CD14-positive monocyte (primary cell): Measurements from ENCODE around the gene CNOT1. TPM values are rescaled to one million over a fixed set of nuclear protein-coding genes. Genes with fewer than 3 reads are reported as not detected.
"Not testable (repeated sequence)": the region's sequence is repeated elsewhere in the genome, so short reads cannot be mapped to it uniquely, and the experiment has no call there.

Source experiments
- DNase-seq, 3 donors: peaks; one replicate each; pipeline ENCODE4 v3.0.0-alpha.2; 2011 to 2022
- H2AFZ ChIP-seq: 2 replicates; pipeline ENCODE4 v1.6.0; 2012; ENCODE audit warnings: mild to moderate bottlenecking, low read depth, low read length, inconsistent platforms; ENCODE audit not compliant: insufficient read depth, poor library complexity, severe bottlenecking
- H3K27ac ChIP-seq, 2 donors: 1 replicate in 1 of 2; 2 replicates in 1 of 2; pipeline ENCODE4 v1.5.1; 2012 to 2013; ENCODE audit warnings: low read length in 2 of 2, control low read depth in 1 of 2, inconsistent platforms in 1 of 2, low read depth in 1 of 2, mild to moderate bottlenecking in 1 of 2
- H3K27me3 ChIP-seq, 2 donors: one replicate each; pipeline versions ENCODE4 v1.6.0 to v1.6.1; 2011 to 2013; ENCODE audit warnings: low read length in 2 of 2; ENCODE audit not compliant: control insufficient read depth in 2 of 2, insufficient read depth in 2 of 2
- H3K36me3 ChIP-seq, 2 donors: replicated peaks in 1 of 2; 1 replicate in 1 of 2; 2 replicates in 1 of 2; pipeline versions ENCODE4 v1.5.1 to v1.6.1; 2012 to 2013; ENCODE audit warnings: low read length in 2 of 2, control low read depth in 1 of 2, inconsistent platforms in 1 of 2, mild to moderate bottlenecking in 1 of 2; ENCODE audit not compliant: insufficient read depth in 2 of 2, control insufficient read depth in 1 of 2
- H3K4me1 ChIP-seq, 2 donors: 1 replicate in 1 of 2; 2 replicates in 1 of 2; pipeline versions ENCODE4 v1.5.1 to v1.6.1; 2012 to 2013; ENCODE audit warnings: low read length in 2 of 2, control low read depth in 1 of 2, inconsistent platforms in 1 of 2, mild to moderate bottlenecking in 1 of 2, moderate library complexity in 1 of 2; ENCODE audit not compliant: insufficient read depth in 2 of 2, control insufficient read depth in 1 of 2
- H3K4me2 ChIP-seq: replicated peaks from 2 replicates; pipeline ENCODE3; 2012; ENCODE audit warnings: low read length, moderate library complexity, mild to moderate bottlenecking; ENCODE audit not compliant: poor library complexity, severe bottlenecking; ENCODE audit errors: extremely low read depth
- H3K4me3 ChIP-seq, 3 experiments: fragments of 200-600 bp in 1 of 3; sonication (generic) in 1 of 3; replicated peaks in 1 of 3; 1 replicate in 2 of 3; 2 replicates in 1 of 3; pipeline ENCODE4 v1.5.1; 2011 to 2013; ENCODE audit warnings: low read length in 3 of 3, mild to moderate bottlenecking in 3 of 3, control low read depth in 2 of 3, low read depth in 2 of 3, inconsistent platforms in 1 of 3, moderate library complexity in 1 of 3
- H3K79me2 ChIP-seq: 2 replicates; pipeline ENCODE4 v1.6.0; 2012; ENCODE audit warnings: mild to moderate bottlenecking, control low read depth, inconsistent platforms, low read length, moderate library complexity; ENCODE audit not compliant: insufficient read depth
- H3K9ac ChIP-seq: 2 replicates; pipeline ENCODE4 v1.6.0; 2017; ENCODE audit warnings: low read length, mild to moderate bottlenecking; ENCODE audit not compliant: insufficient read depth, poor library complexity, severe bottlenecking
- H3K9me3 ChIP-seq, 2 donors: replicated peaks in 1 of 2; 1 replicate in 1 of 2; 2 replicates in 1 of 2; pipeline versions ENCODE4 v1.5.1 to v1.6.1; 2012 to 2013; ENCODE audit warnings: low read length in 2 of 2, control low read depth in 1 of 2; ENCODE audit not compliant: control insufficient read depth in 1 of 2, insufficient read depth in 1 of 2
- H4K20me1 ChIP-seq: 2 replicates; pipeline ENCODE4 v1.6.0; 2012; ENCODE audit warnings: mild to moderate bottlenecking, low read length, control low read depth, moderate library complexity; ENCODE audit not compliant: insufficient read depth
- H3K27ac Mint-ChIP-seq, 7 donors: one replicate each; pipeline ENCODE4 v1.8.0; 2020; ENCODE audit warnings: mild to moderate bottlenecking in 7 of 7, mixed read lengths in 7 of 7, moderate library complexity in 6 of 7, inconsistent platforms in 2 of 7
- H3K27me3 Mint-ChIP-seq, 3 donors: one replicate each; pipeline ENCODE4 v1.8.0; 2021 to 2022; ENCODE audit warnings: low read depth in 3 of 3, mild to moderate bottlenecking in 3 of 3, mixed read lengths in 3 of 3, moderate library complexity in 3 of 3, inconsistent platforms in 1 of 3
- H3K36me3 Mint-ChIP-seq, 2 donors: one replicate each; pipeline ENCODE4 v1.8.0; 2020; ENCODE audit warnings: mixed read lengths in 2 of 2, inconsistent platforms in 1 of 2, mild to moderate bottlenecking in 1 of 2
- H3K4me1 Mint-ChIP-seq: one replicate; pipeline ENCODE4 v1.8.0; 2020; ENCODE audit warnings: mild to moderate bottlenecking, mixed read lengths
- H3K4me3 Mint-ChIP-seq, 2 donors: one replicate each; pipeline ENCODE4 v1.8.0; 2020; ENCODE audit warnings: mild to moderate bottlenecking in 2 of 2, mixed read lengths in 2 of 2, moderate library complexity in 1 of 2
- H3K9me3 Mint-ChIP-seq, 7 donors: one replicate each; pipeline ENCODE4 v1.8.0; 2020 to 2022; ENCODE audit warnings: mixed read lengths in 7 of 7, mild to moderate bottlenecking in 6 of 7, moderate library complexity in 6 of 7, inconsistent platforms in 2 of 7
- CTCF ChIP-seq: fragments of 200-600 bp; IDR thresholded peaks from one replicate; pipeline ENCODE4 v1.8.0; 2022; ENCODE audit warnings: antibody characterized with exemption, mild to moderate bottlenecking
- WGBS: methylation state at CpG from one replicate; pipeline ENCODE4 v1.1.5; 2013; ENCODE audit warnings: missing lambda C conversion rate; ENCODE audit not compliant: insufficient coverage; 5-methylcytosine and 5-hydroxymethylcytosine counted together
- intact Hi-C, 2 donors: fragments of 100-400 bp; cut with micrococcal nuclease; formaldehyde crosslinking; loops; one replicate each; pipeline versions ENCODE4 v1.15.0 to v1.15.1; 2023
- polyA plus RNA-seq, 3 donors: library from polyadenylated mRNA; depleted of rRNA in 1 of 3; unstranded in 2 of 3; stranded (reverse) in 1 of 3; fragments of 300-500 nt in 2 of 3; fragments of >200 nt in 1 of 3; fragmentation: Illumina TruSeq in 2 of 3; gene quantifications; 1 replicate in 2 of 3; 2 replicates in 1 of 3; pipeline ENCODE4 v1.2.3, GENCODE V29; 2012 to 2021

CNOT1 gene
- polyA plus RNA-seq, 3 donors = 50.8 to 182 (median 60.8) TPM

- Histone ChIP-seq H3K4me3 (no peak overlapping the region), H3K4me2 (no peak overlapping the region), H3K9ac (no peak overlapping the region), H3K27me3 (no peaks in the 10 kb centered on the region), H3K36me3 (peaks cover 91 to 99% of the 10 kb centered on the region in 2 donors), H3K9me3 (no peaks in the 10 kb centered on the region), H4K20me1 (peaks cover 36% of the 10 kb centered on the region), H3K4me1 (no peaks in the 10 kb centered on the region), H3K27ac (no peak overlapping the region), H3K79me2 (peaks cover 18% of the 10 kb centered on the region), H2AFZ (no peak overlapping the region)
- no peaks in the 10 kb centered on the region for H3K4me1 Mint-ChIP-seq
- H3K9me3 Mint-ChIP-seq = no peaks in the 10 kb centered on the region
- H3K4me3 Mint-ChIP-seq = no peak overlapping the region
- H3K36me3 Mint-ChIP-seq = peaks cover 88 to 99% of the 10 kb centered on the region in 2 donors
- no peak for DNase-seq
- intact Hi-C loops = loop anchor here (5.0 kb wide), 2 partner anchors 38 to 43 kb away; no protein-coding TSS in a partner anchor
- no peak for TF ChIP-seq CTCF
- WGBS = 100% methylated on average over 2 of the region's 4 CpGs
- no peaks in the 10 kb centered on the region for H3K27me3 Mint-ChIP-seq
- H3K27ac Mint-ChIP-seq = peak overlapping the region in 1 of 7 donors; percentile 47
These were observed 54.7 kb downstream of the CNOT1 start for GRCh38 chr16:58574895-58575294.

GRCh38 chr16:58565697-58566096 lies 63.9 kb downstream of the CNOT1 start:
- H3K36me3 ChIP-seq = peaks cover 69 to 100% of the 10 kb centered on the region in 2 donors
- H3K4me1 ChIP-seq, H3K27me3 Mint-ChIP-seq, H3K9me3 Mint-ChIP-seq, H3K9ac ChIP-seq, H3K9me3 ChIP-seq, H3K4me2 ChIP-seq, H3K4me3 ChIP-seq, H3K4me1 Mint-ChIP-seq, H3K4me3 Mint-ChIP-seq, H3K27me3 ChIP-seq, intact Hi-C loops, H3K27ac ChIP-seq, H2AFZ ChIP-seq, DNase-seq: not testable (repeated sequence)
- peaks cover 75% of the 10 kb centered on the region for H3K79me2 ChIP-seq
- peaks cover 78% of the 10 kb centered on the region for H4K20me1 ChIP-seq
- WGBS = 98% methylated on average over 4 of the region's 4 CpGs
- H3K36me3 Mint-ChIP-seq = peaks cover 69 to 89% of the 10 kb centered on the region in 2 donors
- peak overlapping the region in 1 of 7 donors; percentile 10 for H3K27ac Mint-ChIP-seq
